GM20000 (cell line): ENCODE measurements around the gene TEX11.
"Not testable (repeated sequence)": the region's sequence is repeated elsewhere in the genome, so short reads cannot be mapped to it uniquely, and the experiment has no call there.

Experiments used
- DNase-seq: peaks from one replicate; pipeline ENCODE4 v3.0.0; 2012; ENCODE audit warnings: low spot score
- CTCF ChIP-seq: IDR thresholded peaks from 2 replicates; pipeline ENCODE4 v1.5.1; 2012; ENCODE audit warnings: mild to moderate bottlenecking, control low read depth; ENCODE audit errors: extremely low read depth, missing control alignments

The TEX11 gene

GRCh38 chrX:70808942-70809940 is 99.3 kb downstream of the TEX11 start:
- no peak for TF ChIP-seq CTCF
- DNase-seq = no peak

- DNase-seq = no peak
- TF ChIP-seq CTCF = no peak
Measured at GRCh38 chrX:70806081-70806480, 102.4 kb downstream of the TEX11 start.

GRCh38 chrX:70796742-70797141 is 111.8 kb downstream of the TEX11 start:
- DNase-seq = not testable (repeated sequence)

- TF ChIP-seq CTCF = no peak
- DNase-seq = no peak
Measured at GRCh38 chrX:70774223-70774622, 134.3 kb downstream of the TEX11 start.

GRCh38 chrX:70769659-70770227 is 138.8 kb downstream of the TEX11 start:
- TF ChIP-seq CTCF = no peak
- no peak for DNase-seq

- DNase-seq = no peak
- TF ChIP-seq CTCF = no peak
Measured at GRCh38 chrX:70762285-70762684, 146.2 kb downstream of the TEX11 start.

GRCh38 chrX:70755850-70756249 is 152.7 kb downstream of the TEX11 start:
- TF ChIP-seq CTCF = no peak

More at GRCh38 chrX:70755850-70756249, 152.7 kb downstream of the TEX11 start:
- no peak for DNase-seq
